HepG2 (cell line): ENCODE results near the gene DHX16. TPM values are rescaled to one million over a fixed set of nuclear protein-coding genes. Genes with fewer than 3 reads are reported as not detected.

Experiments
- AFF4 ChIP-seq: sonication (generic); formaldehyde crosslinking; IDR thresholded peaks from 2 replicates; pipeline ENCODE4 v1.4.0; 2020; ENCODE audit warnings: missing genetic modification reagents
- AGO2 ChIP-seq: fragments of 200-400 bp; formaldehyde crosslinking; optimal IDR thresholded peaks from 2 replicates; pipeline ENCODE3; 2017; ENCODE audit warnings: mild to moderate bottlenecking, low read depth, low read length, moderate library complexity
- ATF5 ChIP-seq: sonication (generic); formaldehyde crosslinking; IDR thresholded peaks from 2 replicates; pipeline ENCODE4 v1.4.0; 2020; ENCODE audit warnings: mild to moderate bottlenecking, low read depth, missing genetic modification reagents
- BRCA1 ChIP-seq: sonication (generic); formaldehyde crosslinking; IDR thresholded peaks from 2 replicates; pipeline ENCODE4 v1.4.0; 2020; ENCODE audit warnings: missing genetic modification reagents
- CAMTA2 ChIP-seq: sonication (generic); formaldehyde crosslinking; IDR thresholded peaks from 2 replicates; pipeline ENCODE4 v1.4.0; 2020; ENCODE audit warnings: mild to moderate bottlenecking, missing genetic modification reagents, borderline replicate concordance
- GABPB1 ChIP-seq: IDR thresholded peaks from 2 replicates; pipeline ENCODE4 v1.6.1; 2016; ENCODE audit warnings: mild to moderate bottlenecking, missing genetic modification reagents, moderate library complexity, missing compliant biosample characterization
- NFRKB ChIP-seq: fragments of 450-650 bp; IDR thresholded peaks from 2 replicates; pipeline ENCODE4 v1.6.1; 2017
- POGZ ChIP-seq: sonication (generic); formaldehyde crosslinking; IDR thresholded peaks from 2 replicates; pipeline ENCODE4 v1.4.0; 2020; ENCODE audit warnings: mild to moderate bottlenecking, missing genetic modification reagents
- SALL1 ChIP-seq: sonication (generic); formaldehyde crosslinking; IDR thresholded peaks from 2 replicates; pipeline ENCODE4 v1.8.0; 2022; ENCODE audit warnings: mild to moderate bottlenecking, missing genetic modification reagents
- SMYD3 ChIP-seq: sonication (generic); formaldehyde crosslinking; IDR thresholded peaks from 2 replicates; pipeline ENCODE4 v1.8.1; 2023; ENCODE audit warnings: mild to moderate bottlenecking, missing genetic modification reagents
- SOX13 ChIP-seq, 3 experiments: fragments of 450-650 bp in 1 of 3; sonication (generic) in 1 of 3; formaldehyde crosslinking in 1 of 3; IDR thresholded peaks in 2 of 3; conservative IDR thresholded peaks in 1 of 3; 2 replicates each; pipeline versions ENCODE4 v1.5.0 to v1.6.1; 2016 to 2020; ENCODE audit warnings: antibody characterized with exemption in 1 of 3, mild to moderate bottlenecking in 1 of 3, missing compliant biosample characterization in 1 of 3, missing genetic modification reagents in 1 of 3, moderate library complexity in 1 of 3
- WIZ ChIP-seq: sonication (generic); formaldehyde crosslinking; IDR thresholded peaks from 2 replicates; pipeline ENCODE4 v1.5.1; 2020; ENCODE audit warnings: mild to moderate bottlenecking, missing genetic modification reagents
- ZBTB38 ChIP-seq: sonication (generic); formaldehyde crosslinking; IDR thresholded peaks from 2 replicates; pipeline ENCODE4 v1.5.1; 2020; ENCODE audit warnings: mild to moderate bottlenecking, missing genetic modification reagents
- ZNF18 ChIP-seq: sonication (generic); formaldehyde crosslinking; IDR thresholded peaks from 2 replicates; pipeline ENCODE4 v1.8.0; 2022; ENCODE audit warnings: mild to moderate bottlenecking, missing genetic modification reagents; ENCODE audit not compliant: insufficient replicate concordance
- ZNF251 ChIP-seq: sonication (generic); formaldehyde crosslinking; IDR thresholded peaks from 2 replicates; pipeline ENCODE4 v1.9.0; 2021; ENCODE audit warnings: mild to moderate bottlenecking, missing genetic modification reagents
- ZNF317 ChIP-seq: sonication (generic); formaldehyde crosslinking; IDR thresholded peaks from 2 replicates; pipeline ENCODE4 v1.5.0; 2020; ENCODE audit warnings: mild to moderate bottlenecking, missing genetic modification reagents
- ZNF609 ChIP-seq: sonication (generic); formaldehyde crosslinking; IDR thresholded peaks from 2 replicates; pipeline ENCODE4 v1.4.0; 2020; ENCODE audit warnings: mild to moderate bottlenecking, missing genetic modification reagents, borderline replicate concordance
- ZSCAN20 ChIP-seq: sonication (generic); formaldehyde crosslinking; IDR thresholded peaks from 2 replicates; pipeline ENCODE4 v1.4.0; 2020; ENCODE audit warnings: missing genetic modification reagents, mild to moderate bottlenecking, borderline replicate concordance
- polyA plus RNA-seq, 8 experiments: library from polyadenylated mRNA; depleted of rRNA in 3 of 8; stranded (reverse) in 7 of 8; unstranded in 1 of 8; fragments of >200 nt; fragmentation: Illumina TruSeq in 4 of 8; extraction: Trizol in 4 of 8; gene quantifications; 2 replicates each; pipeline versions ENCODE4 v1.2.1 to v1.2.3, GENCODE V29; 2011 to 2016; ENCODE audit warnings: low read depth in 4 of 8, missing spikeins in 1 of 8, mixed read lengths in 1 of 8; ENCODE audit not compliant: insufficient read depth in 1 of 8
- total RNA-seq, 5 experiments: library from RNA; depleted of rRNA; stranded (reverse); fragments of >200 nt; fragmentation: Illumina TruSeq; extraction: Trizol; gene quantifications; 2 replicates each; pipeline ENCODE4 v1.2.3, GENCODE V29; 2016; ENCODE audit warnings: low read depth in 1 of 5

Gene DHX16
- total and polyA plus RNA-seq, 2 of the 13 experiments (the other 11 are each of a cell fraction or from before 2014, with no cell fraction given), result 57.0 to 58.5 TPM

- TF ChIP-seq ZBTB38 (CRISPR knock-in tag) (peak; percentile 94), AGO2 (no peak), WIZ (CRISPR knock-in tag) (no peak), SMYD3 (CRISPR knock-in tag) (no peak), ATF5 (CRISPR knock-in tag) (no peak), AFF4 (CRISPR knock-in tag) (no peak), ZSCAN20 (CRISPR knock-in tag) (no peak), GABPB1 (CRISPR knock-in tag) (peak; percentile 5; the same call in 1 of the 2 replicates), CAMTA2 (CRISPR knock-in tag) (no peak), ZNF18 (no peak), NFRKB (no peak), ZNF251 (CRISPR knock-in tag) (no peak), POGZ (CRISPR knock-in tag) (no peak), SOX13 (IDR thresholded peaks at IDR 0.05) (no peak), SOX13 (CRISPR knock-in tag; conservative IDR thresholded peaks at IDR 0.05 in 1 of 2, IDR thresholded peaks at IDR 0.05 in 1 of 2) (no peak), ZNF609 (CRISPR knock-in tag) (no peak), SALL1 (CRISPR knock-in tag) (peak; percentile 17; the same call in 1 of the 2 replicates), BRCA1 (no peak), ZNF317 (no peak)
Observed at GRCh38 chr6:30670760-30671527, 1.9 kb downstream of the DHX16 start (continued).
